K562 treated with DMSO at 1 percent for 24 hours (cell line): ENCODE results near the gene ITGB5. TPM values are rescaled to one million over a fixed set of nuclear protein-coding genes. Genes with fewer than 3 reads are reported as not detected.

ENCODE experiments used
- total RNA-seq: library from RNA; unstranded; fragments of 300-600 nt; gene quantifications from 2 replicates; pipeline ENCODE4 v1.2.3, GENCODE V29; 2022; ENCODE audit warnings: low read depth; ENCODE audit not compliant: insufficient read depth

Gene ITGB5
- total RNA-seq: 32.7 and 45.7 TPM in 2 replicates

GRCh38 chr3:124887177-124887931, at the start of gene ITGB5:
TSS of gene ITGB5 (minus strand) at chr3:124887365. CDS start at chr3:124887000, 365 bp downstream.

GRCh38 chr3:124934577-124934976, 47.4 kb upstream of the ITGB5 start, which contains the start of gene MUC13:
TSS of gene MUC13 (minus strand) at chr3:124934751. CDS start at chr3:124934712, 39 bp downstream.

DNA sequence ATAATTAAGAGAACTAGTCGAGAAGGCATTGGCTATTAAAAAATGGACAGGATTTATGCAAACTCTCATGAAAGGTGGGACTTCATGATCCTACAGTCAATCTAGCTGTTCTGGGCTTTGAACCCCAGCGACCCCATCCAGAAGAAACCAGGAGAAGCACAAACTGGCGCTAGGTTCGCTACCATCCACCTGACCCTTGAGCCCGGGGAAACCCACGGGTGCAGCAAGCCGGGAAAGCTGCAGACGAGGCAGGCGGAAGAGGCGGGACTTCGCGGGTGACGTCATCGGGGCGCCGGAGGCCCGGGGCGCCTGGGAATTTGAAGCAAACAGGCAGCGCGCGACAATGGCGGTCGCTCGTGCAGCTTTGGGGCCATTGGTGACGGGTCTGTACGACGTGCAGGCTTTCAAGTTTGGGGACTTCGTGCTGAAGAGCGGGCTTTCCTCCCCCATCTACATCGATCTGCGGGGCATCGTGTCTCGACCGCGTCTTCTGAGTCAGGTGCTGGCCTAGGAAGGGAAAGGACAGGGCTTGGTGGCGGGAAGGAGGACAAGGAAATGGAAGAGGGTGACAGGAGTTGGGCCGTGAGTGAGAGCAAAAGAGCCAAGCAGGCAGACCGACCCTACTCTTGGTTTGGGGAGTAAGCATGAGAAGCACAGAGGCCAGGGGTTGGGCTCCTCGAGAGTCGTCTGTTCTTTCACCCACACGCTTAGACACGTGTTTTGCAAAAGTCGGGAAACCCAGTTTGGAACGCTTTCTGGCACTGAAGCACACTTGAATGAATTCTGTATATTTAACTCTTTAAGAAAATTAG, 156.8 kb downstream of the ITGB5 start, which contains the start of gene UMPS:
TSS of gene UMPS (plus strand) at position 324 of the 812 bp plus-strand sequence. CDS start at position 344, 20 bp downstream.

Other genes with a start within 250 kb of the ITGB5 start
- 10.8 and 13.1 TPM in 2 replicates for gene UMPS, start 156.9 kb downstream of the ITGB5 start, total RNA-seq
- not detected in 2 replicates for gene MUC13, start 47.4 kb upstream of the ITGB5 start, total RNA-seq
- 0.10 and 0.30 TPM in 2 replicates for gene HEG1, start 168.6 kb upstream of the ITGB5 start, total RNA-seq